ENCODE results near the gene SESN1. TPM values are rescaled to one million over a fixed set of nuclear protein-coding genes. Genes with fewer than 3 reads are reported as not detected.

The SESN1 gene
- total and polyA plus RNA-seq, 2 donors (not counting 1 experiment from before 2014, with no cell fraction given) = 16.2 to 28.6 TPM

DNA sequence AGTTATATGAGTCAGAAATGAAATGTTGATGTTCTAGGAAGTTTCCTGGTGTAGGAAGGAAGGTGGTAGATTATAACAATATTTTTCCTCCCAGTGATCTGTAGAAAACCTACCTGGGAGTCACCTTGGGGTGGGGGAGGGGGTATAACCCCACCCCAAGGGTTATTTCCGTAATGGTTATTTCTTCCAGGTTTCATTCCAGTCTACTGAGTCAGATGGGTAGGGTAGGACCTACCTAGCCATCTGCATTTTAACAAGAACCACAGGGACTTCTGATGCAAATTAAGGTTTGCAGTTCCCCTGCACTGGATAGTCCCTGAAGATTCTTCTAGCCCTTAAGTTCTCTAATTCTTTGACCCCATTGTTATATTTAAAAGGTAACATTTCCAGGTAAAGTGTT, 157.5 kb downstream of the SESN1 start:
- intact Hi-C loops (cut with micrococcal nuclease) = no loop called here
- H2AFZ ChIP-seq (ENCODE audit: insufficient read depth, low read depth, low read length, poor library complexity, severe bottlenecking) = no peak overlapping the region
- POLR2A ChIA-PET = no interaction called here

More for the DNA sequence above, 157.5 kb downstream of the SESN1 start:
- H3K4me3 ChIP-seq (ENCODE audit: control extremely low read depth in 1 of 5, extremely low read depth in 1 of 5, insufficient read depth in 1 of 5, low read depth in 2 of 5, low read length in 4 of 5) = no peak overlapping the region
- H3K9me3 ChIP-seq (ENCODE audit: control extremely low read depth in 1 of 3, control insufficient read depth in 2 of 3, insufficient read depth in 1 of 3, low read length in 2 of 3) = no peaks in the 10 kb centered on the region
- no peak for TF ChIP-seq EZH2 (IDR thresholded peaks at IDR 0.05; ENCODE audit: borderline replicate concordance, insufficient read depth, low read depth, low read length, poor library complexity, severe bottlenecking)
- TF ChIP-seq, protein P1, sequence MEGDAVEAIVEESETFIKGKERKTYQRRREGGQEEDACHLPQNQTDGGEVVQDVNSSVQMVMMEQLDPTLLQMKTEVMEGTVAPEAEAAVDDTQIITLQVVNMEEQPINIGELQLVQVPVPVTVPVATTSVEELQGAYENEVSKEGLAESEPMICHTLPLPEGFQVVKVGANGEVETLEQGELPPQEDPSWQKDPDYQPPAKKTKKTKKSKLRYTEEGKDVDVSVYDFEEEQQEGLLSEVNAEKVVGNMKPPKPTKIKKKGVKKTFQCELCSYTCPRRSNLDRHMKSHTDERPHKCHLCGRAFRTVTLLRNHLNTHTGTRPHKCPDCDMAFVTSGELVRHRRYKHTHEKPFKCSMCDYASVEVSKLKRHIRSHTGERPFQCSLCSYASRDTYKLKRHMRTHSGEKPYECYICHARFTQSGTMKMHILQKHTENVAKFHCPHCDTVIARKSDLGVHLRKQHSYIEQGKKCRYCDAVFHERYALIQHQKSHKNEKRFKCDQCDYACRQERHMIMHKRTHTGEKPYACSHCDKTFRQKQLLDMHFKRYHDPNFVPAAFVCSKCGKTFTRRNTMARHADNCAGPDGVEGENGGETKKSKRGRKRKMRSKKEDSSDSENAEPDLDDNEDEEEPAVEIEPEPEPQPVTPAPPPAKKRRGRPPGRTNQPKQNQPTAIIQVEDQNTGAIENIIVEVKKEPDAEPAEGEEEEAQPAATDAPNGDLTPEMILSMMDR (IDR thresholded peaks at IDR 0.05) = no peak
- no peaks in the 10 kb centered on the region for H4K20me1 ChIP-seq (ENCODE audit: control insufficient read depth, insufficient read depth, low read length, poor library complexity, severe bottlenecking)
- no peaks in the 10 kb centered on the region for H3K27me3 ChIP-seq (replicated peaks in 1 of 4; ENCODE audit: control extremely low read depth in 1 of 4, control insufficient read depth in 3 of 4, insufficient read depth in 4 of 4, low read length in 3 of 4)
- H3K36me3 ChIP-seq (replicated peaks in 1 of 2; ENCODE audit: control extremely low read depth in 1 of 2, control insufficient read depth in 1 of 2, extremely low read depth in 1 of 2, insufficient read depth in 2 of 2, low read length in 1 of 2) = no peaks in the 10 kb centered on the region
- H3K27ac ChIP-seq (ENCODE audit: low read length in 2 of 2) = no peak overlapping the region
- Mint-ChIP-seq H3K4me1 (peaks cover 8% of the 10 kb centered on the region), H3K9me3 (ENCODE audit: insufficient read depth) (peaks cover under 1% of the 10 kb centered on the region), H3K27me3 (no peaks in the 10 kb centered on the region), H3K4me3 (no peak overlapping the region), H3K27ac (no peak overlapping the region)
- no peak overlapping the region for H3K9ac ChIP-seq (ENCODE audit: low read length)
- H3K4me1 ChIP-seq (ENCODE audit: control insufficient read depth in 2 of 2, insufficient read depth in 2 of 2, low read length in 2 of 2) = peaks cover under 1 to 3% of the 10 kb centered on the region in 2 donors
- H3K4me2 ChIP-seq (replicated peaks; ENCODE audit: low read depth, low read length, poor library complexity, severe bottlenecking) = no peak overlapping the region
- CTCF ChIA-PET = no interaction called here
- DNase-seq (no peak), ATAC-seq (ENCODE audit: low read depth) (no peak)
- no peaks in the 10 kb centered on the region for H3K79me2 ChIP-seq (ENCODE audit: control insufficient read depth, insufficient read depth, low read length)
- WGBS (ENCODE audit: insufficient coverage) = no CpG with 5 or more reads among the region's 1 CpG

Small RNA genes lying within 50 kb of the gene (small RNA-seq; reads per million reads assigned to genes)
- not detected for gene RNU6-653P (ENCODE audit: insufficient read length, low read depth, low replicate concordance)

Other genes with a start within 250 kb of the SESN1 start
- gene ARMC2, start 246.4 kb downstream of the SESN1 start, total RNA-seq = 4.9 and 9.9 TPM in 2 replicates
- 4.4 and 4.8 TPM in 2 replicates for gene ARMC2, start 246.4 kb downstream of the SESN1 start, polyA plus RNA-seq
- gene CEP57L1, start 661 bp upstream of the SESN1 start, total RNA-seq = 7.7 and 8.8 TPM in 2 replicates
- gene CEP57L1, start 661 bp upstream of the SESN1 start, polyA plus RNA-seq = 3.1 and 3.4 TPM in 2 replicates